Right lobe of liver (tissue), 4 donors: ENCODE data around the gene MRPS16.

Experiments used
- CTCF ChIP-seq, 4 donors: fragments of 200-600 bp in 3 of 4; fragments of 450-650 bp in 1 of 4; IDR thresholded peaks; one replicate each; pipeline versions ENCODE4 v1.5.1 to v1.8.0; 2016 to 2022; ENCODE audit warnings: antibody characterized with exemption in 4 of 4, mild to moderate bottlenecking in 2 of 4
- POLR2A ChIP-seq: fragments of 450-650 bp; IDR thresholded peaks from one replicate; pipeline ENCODE4 v1.6.1; 2017; ENCODE audit warnings: antibody characterized with exemption, mild to moderate bottlenecking
- donor health status: DM: no; HTN: no; CAD: no.
- donor health status: DM: no; HTN: no; CAD: no.
- donor health status: DM: no; HTN: yes; CAD: no.

- TF ChIP-seq CTCF (IDR thresholded peaks at IDR 0.05): no peak
- no peak for TF ChIP-seq POLR2A
Measured at GRCh38 chr10:73244866-73245477, 7.5 kb downstream of the MRPS16 start.
